K562 (cell line): ENCODE results near the gene ITGA11. TPM values are rescaled to one million over a fixed set of nuclear protein-coding genes. Genes with fewer than 3 reads are reported as not detected.

ENCODE experiments used
- ATAC-seq: fragments of 200-7000 bp; cut with Tn5 transposase; 3 replicates; pipeline ENCODE4 v1.9.1; 2020; ENCODE audit warnings: moderate library complexity
- BruUV-seq: library from RNA; stranded (reverse); fragments of 400-500 nt; replicated peaks from 2 replicates; lab custom pipeline; 2021; lab: Mats Ljungman, UMichigan
- CTCF ChIA-PET: fragments of 300-600 bp; formaldehyde crosslinking; extraction: SDS; loops from one replicate; lab custom pipeline; 2021; ENCODE audit warnings: low intra/inter-chr PET ratio; lab: Yijun Ruan, JAX
- POLR2A ChIA-PET: fragments of 300-600, 350-650 bp; sonication (Branson Sonifier 250); formaldehyde crosslinking; extraction: SDS; loops from one replicate; lab custom pipeline; 2021; ENCODE audit warnings: antibody characterized with exemption, inconsistent platforms; lab: Yijun Ruan, JAX
- DNase-seq, 4 experiments: peaks; one replicate each; pipeline versions ENCODE4 v3.0.0 to v3.0.0-alpha.2; 2011 to 2018; ENCODE audit warnings: low spot score in 3 of 4, mixed read lengths in 3 of 4; ENCODE audit errors: extremely low read depth in 1 of 4
- FAIRE-seq: peaks from 2 replicates; lab custom pipeline; 2011; peaks lifted over from hg19 to GRCh38; lab: Jason Lieb, UNC
- H2AFZ ChIP-seq: 2 replicates; pipeline ENCODE4 v1.6.0; 2011; ENCODE audit warnings: low read depth, low read length, control low read depth, inconsistent platforms
- H3K27ac ChIP-seq: fragments of 200-600 bp; 3 replicates; pipeline ENCODE4 v1.8.0; 2011; ENCODE audit warnings: low read depth, mild to moderate bottlenecking, control low read depth, inconsistent platforms, low read length, moderate library complexity, mixed read lengths; ENCODE audit errors: extremely low read depth
- H3K27me3 ChIP-seq, 2 experiments: fragments of 300-600 bp in 1 of 2; 2 replicates in 1 of 2; 3 replicates in 1 of 2; pipeline versions ENCODE4 v1.6.0 to v1.8.0; 2011; ENCODE audit warnings: inconsistent platforms in 2 of 2, low read length in 2 of 2, mild to moderate bottlenecking in 1 of 2, mixed read lengths in 1 of 2, moderate library complexity in 1 of 2; ENCODE audit not compliant: control insufficient read depth in 2 of 2, insufficient read depth in 2 of 2
- H3K36me3 ChIP-seq: fragments of 300-600 bp; 3 replicates; pipeline ENCODE4 v1.8.0; 2011; ENCODE audit warnings: mild to moderate bottlenecking, low read length, inconsistent platforms; ENCODE audit not compliant: control insufficient read depth, insufficient read depth
- H3K4me1 ChIP-seq, 2 experiments: fragments of 200-600 bp in 1 of 2; replicated peaks in 1 of 2; 2 replicates in 1 of 2; 3 replicates in 1 of 2; pipeline versions ENCODE4 v1.5.1 to v1.8.0; 2011; ENCODE audit warnings: inconsistent platforms in 2 of 2, low read length in 2 of 2, mild to moderate bottlenecking in 1 of 2, mixed read lengths in 1 of 2, moderate library complexity in 1 of 2; ENCODE audit not compliant: control insufficient read depth in 2 of 2, insufficient read depth in 2 of 2
- H3K4me2 ChIP-seq: 2 replicates; pipeline ENCODE4 v1.6.1; 2011; ENCODE audit warnings: low read length, control low read depth, inconsistent platforms, mixed read lengths; ENCODE audit not compliant: insufficient read depth
- H3K4me3 ChIP-seq: fragments of 200-600 bp; sonication (generic), shearing (Covaris generic); 2 replicates; pipeline ENCODE4 v1.5.1; 2016; ENCODE audit warnings: control low read depth, inconsistent platforms
- H3K79me2 ChIP-seq: fragments of 200-600 bp; 3 replicates; pipeline ENCODE4 v1.8.0; 2011; ENCODE audit warnings: low read length, inconsistent platforms; ENCODE audit not compliant: control insufficient read depth, insufficient read depth
- H3K9ac ChIP-seq, 2 experiments: 2 replicates each; pipeline versions ENCODE4 v1.6.0 to v1.6.1; 2011; ENCODE audit warnings: low read depth in 2 of 2, low read length in 2 of 2, control low read depth in 1 of 2, inconsistent platforms in 1 of 2, mild to moderate bottlenecking in 1 of 2, mixed read lengths in 1 of 2; ENCODE audit not compliant: insufficient read depth in 1 of 2
- H3K9me1 ChIP-seq: one replicate; pipeline ENCODE4 v1.6.0; 2011; ENCODE audit warnings: inconsistent platforms, mild to moderate bottlenecking, low read length, moderate library complexity; ENCODE audit not compliant: control insufficient read depth, insufficient read depth
- H3K9me3 ChIP-seq: replicated peaks from 2 replicates; pipeline ENCODE4 v1.5.1; 2011; ENCODE audit warnings: low read depth, low read length, inconsistent platforms; ENCODE audit not compliant: control insufficient read depth, insufficient read depth
- H4K20me1 ChIP-seq: replicated peaks from 2 replicates; pipeline ENCODE4 v1.6.1; 2011; ENCODE audit warnings: low read length, inconsistent platforms, mixed read lengths; ENCODE audit not compliant: control insufficient read depth, insufficient read depth
- ATF4 ChIP-seq: fragments of 450-650 bp; formaldehyde crosslinking; IDR thresholded peaks from 2 replicates; pipeline ENCODE4 v1.4.0; 2022; ENCODE audit warnings: mild to moderate bottlenecking, moderate library complexity
- BACH1 ChIP-seq: fragments of 200-800 bp; sonication (Bioruptor generic); IDR thresholded peaks from 2 replicates; pipeline ENCODE4 v1.6.1; 2016; ENCODE audit warnings: missing genetic modification characterization, missing compliant biosample characterization
- CBX2 ChIP-seq: fragments of 200-600 bp; sonication (generic); IDR thresholded peaks from one replicate; pipeline ENCODE4 v1.6.1; 2012; ENCODE audit warnings: mild to moderate bottlenecking, low read length, inconsistent platforms; ENCODE audit not compliant: insufficient read depth, poor library complexity, severe bottlenecking
- MBD1 ChIP-seq: fragments of 250-450 bp; sonication (Bioruptor Pico); IDR thresholded peaks from 2 replicates; pipeline ENCODE4 v1.8.0; 2022; ENCODE audit warnings: inconsistent platforms
- SNRNP70 ChIP-seq: fragments of 200-400 bp; formaldehyde crosslinking; optimal IDR thresholded peaks from 2 replicates; pipeline ENCODE3; 2017; ENCODE audit warnings: low read depth, low read length
- ZBTB49 ChIP-seq: sonication (generic); formaldehyde crosslinking; IDR thresholded peaks from 2 replicates; pipeline ENCODE4 v1.8.0; 2022; ENCODE audit warnings: missing genetic modification reagents, mild to moderate bottlenecking, borderline replicate concordance
- ZBTB5 ChIP-seq: fragments of 450-650 bp; IDR thresholded peaks from 2 replicates; pipeline ENCODE4 v1.6.1; 2017; ENCODE audit warnings: antibody characterized with exemption
- ZKSCAN3 ChIP-seq: fragments of 250-450 bp; sonication (Bioruptor Pico); IDR thresholded peaks from 2 replicates; pipeline ENCODE4 v1.4.0; 2020
- ZNF140 ChIP-seq: fragments of 250-450 bp; sonication (Bioruptor Pico); IDR thresholded peaks from 2 replicates; pipeline ENCODE4 v1.8.0; 2021; ENCODE audit warnings: moderate library complexity, mild to moderate bottlenecking, inconsistent platforms
- ZNF174 ChIP-seq: fragments of 250-450 bp; sonication (Bioruptor Pico); IDR thresholded peaks from 2 replicates; pipeline ENCODE4 v1.4.0; 2020; ENCODE audit warnings: mild to moderate bottlenecking
- ZNF277 ChIP-seq: fragments of 250-450 bp; sonication (Bioruptor Pico); IDR thresholded peaks from 2 replicates; pipeline ENCODE4 v1.8.0; 2022; ENCODE audit warnings: inconsistent platforms, mild to moderate bottlenecking, moderate library complexity, borderline replicate concordance
- WGBS: fragments of 100-300 bp; shearing (Covaris generic); methylation state at CpG from one replicate; pipeline ENCODE4 v1.1.6; 2016; ENCODE audit warnings: low coverage, mixed read lengths; ENCODE audit not compliant: insufficient coverage; ENCODE audit errors: missing lambda C conversion rate; 5-methylcytosine and 5-hydroxymethylcytosine counted together
- in situ Hi-C: fragments of 300-500 bp; cut with MboI; formaldehyde crosslinking; loops from 4 replicates; pipeline ENCODE4 v1.15.0; 2018; ENCODE audit warnings: inconsistent platforms, mixed read lengths
- intact Hi-C: fragments of 100-400 bp; cut with micrococcal nuclease; formaldehyde crosslinking; loops from 2 replicates; pipeline ENCODE4 v1.14.2; 2022
- polyA plus RNA-seq, 8 experiments: library from polyadenylated mRNA; depleted of rRNA in 4 of 8; stranded (reverse) in 5 of 8; unstranded in 3 of 8; fragments of >200 nt; fragmentation: Nextera tagmentation in 2 of 8; fragmentation: Illumina TruSeq in 1 of 8; extraction: Ambion mirVana in 2 of 8; extraction: Trizol in 1 of 8; gene quantifications; 2 replicates each; pipeline versions ENCODE4 v1.2.1 to v1.2.3, GENCODE V29; 2011 to 2014; ENCODE audit warnings: inconsistent platforms in 1 of 8, missing spikeins in 1 of 8
- total RNA-seq, 7 experiments: library from RNA; depleted of rRNA in 6 of 7; stranded (reverse); fragments of >200 nt in 6 of 7; fragmentation: Illumina TruSeq in 2 of 7; extraction: Trizol in 2 of 7; gene quantifications; 2 replicates each; pipeline versions ENCODE4 v1.2.1 to v1.2.3, GENCODE V29; 2011 to 2021; ENCODE audit warnings: low replicate concordance in 1 of 7

The ITGA11 gene
- total and polyA plus RNA-seq, 9 of the 15 experiments (the other 6 are each of a cell fraction or from before 2014, with no cell fraction given), result 0.01 TPM; not detected in 8

- no peak for DNase-seq
- Histone ChIP-seq H3K4me2 (no peak overlapping the region), H3K79me2 (no peaks in the 10 kb centered on the region), H2AFZ (no peak overlapping the region), H3K27me3 (peaks cover 34 to 85% of the 10 kb centered on the region in 2 experiments), H3K4me3 (no peak overlapping the region), H3K4me1 (no peaks in the 10 kb centered on the region; a peak in 1 of 5 replicates), H3K9ac (no peak overlapping the region), H3K9me1 (no peaks in the 10 kb centered on the region), H3K27ac (no peak overlapping the region), H4K20me1 (peaks cover 2% of the 10 kb centered on the region; the same call in 1 of the 2 replicates), H3K9me3 (no peaks in the 10 kb centered on the region), H3K36me3 (no peaks in the 10 kb centered on the region)
- in situ Hi-C loops (no loop called here), intact Hi-C loops (no loop called here)
- no TSS peak for BruUV-seq
- ChIA-PET POLR2A (no interaction called here), CTCF (no interaction called here)
- 0% methylated on average over 12 of the region's 14 CpGs for WGBS
- no peak for FAIRE-seq
- no peak for ATAC-seq
- TF ChIP-seq ZKSCAN3 (CRISPR knock-in tag) (no peak), ZBTB5 (no peak), ZNF277 (no peak), ZBTB49 (CRISPR knock-in tag) (no peak), MBD1 (CRISPR knock-in tag) (no peak), ZNF174 (CRISPR knock-in tag) (no peak), SNRNP70 (no peak), ZNF140 (CRISPR knock-in tag) (no peak), ATF4 (CRISPR knock-in tag) (no peak), BACH1 (no peak), CBX2 (no peak)
These were observed 96.3 kb downstream of the ITGA11 start for GRCh38 chr15:68335655-68336054.
